GM13976 (cell line): ENCODE data around the gene PIGZ.
A peak's percentile ranks its signal among the peaks of the same experiment; 100 is the strongest.

ENCODE experiments used
- DNase-seq: peaks from one replicate; pipeline ENCODE4 v3.0.0; 2012; ENCODE audit warnings: low spot score
- CTCF ChIP-seq: IDR thresholded peaks from 2 replicates; pipeline ENCODE4 v1.5.1; 2012; ENCODE audit warnings: borderline replicate concordance, mild to moderate bottlenecking; ENCODE audit not compliant: insufficient read depth; ENCODE audit errors: extremely low read depth, missing control alignments, control extremely low read depth
- in situ Hi-C: fragments of 300-500 bp; cut with MboI; formaldehyde crosslinking; loops from one replicate; pipeline ENCODE4 v1.12.0; 2022; ENCODE audit warnings: low sequenced_read_pairs, mixed read lengths, inconsistent platforms; ENCODE audit not compliant: unreplicated experiment

The PIGZ gene

GRCh38 chr3:196975349-196975748 lies 6.7 kb upstream of the PIGZ start:
- no peak for TF ChIP-seq CTCF
- in situ Hi-C loops: loop anchor here (10.0 to 25.0 kb wide), 2 partner anchors 131 to 537 kb away; no protein-coding TSS in a partner anchor
- DNase-seq: no peak

- no peak for TF ChIP-seq CTCF
- in situ Hi-C loops: loop anchor here (10.0 to 25.0 kb wide), 2 partner anchors 130 to 538 kb away; no protein-coding TSS in a partner anchor
- no peak for DNase-seq
These were observed 6.0 kb upstream of the PIGZ start for GRCh38 chr3:196974661-196975060.

- in situ Hi-C loops: loop anchor here (10.0 kb wide), 1 partner anchor 126 kb away; no protein-coding TSS in a partner anchor
- no peak for DNase-seq
- TF ChIP-seq CTCF: no peak
These were observed 2.6 kb upstream of the PIGZ start for GRCh38 chr3:196971094-196971698.

GRCh38 chr3:196970547-196971093 lies 2.0 kb upstream of the PIGZ start:
- TF ChIP-seq CTCF: no peak
- DNase-seq: no peak
- in situ Hi-C loops: loop anchor here (10.0 kb wide), 1 partner anchor 126 kb away; no protein-coding TSS in a partner anchor

GRCh38 chr3:196969660-196970546 lies 1.3 kb upstream of the PIGZ start:
- peak; percentile 93 for TF ChIP-seq CTCF
- in situ Hi-C loops: loop anchor here (10.0 kb wide), 1 partner anchor 125 kb away; no protein-coding TSS in a partner anchor
- peak; percentile 91 for DNase-seq

- no peak for TF ChIP-seq CTCF
- peak; percentile 86 for DNase-seq
- in situ Hi-C loops: no loop called here
These were observed 564 bp upstream of the PIGZ start for GRCh38 chr3:196969134-196969659.
